ENCODE measurements around the gene MAGEA11. TPM values are rescaled to one million over a fixed set of nuclear protein-coding genes. Genes with fewer than 3 reads are reported as not detected.

Gene MAGEA11, protein sequence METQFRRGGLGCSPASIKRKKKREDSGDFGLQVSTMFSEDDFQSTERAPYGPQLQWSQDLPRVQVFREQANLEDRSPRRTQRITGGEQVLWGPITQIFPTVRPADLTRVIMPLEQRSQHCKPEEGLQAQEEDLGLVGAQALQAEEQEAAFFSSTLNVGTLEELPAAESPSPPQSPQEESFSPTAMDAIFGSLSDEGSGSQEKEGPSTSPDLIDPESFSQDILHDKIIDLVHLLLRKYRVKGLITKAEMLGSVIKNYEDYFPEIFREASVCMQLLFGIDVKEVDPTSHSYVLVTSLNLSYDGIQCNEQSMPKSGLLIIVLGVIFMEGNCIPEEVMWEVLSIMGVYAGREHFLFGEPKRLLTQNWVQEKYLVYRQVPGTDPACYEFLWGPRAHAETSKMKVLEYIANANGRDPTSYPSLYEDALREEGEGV
- total RNA-seq: not detected in 2 replicates

DNA sequence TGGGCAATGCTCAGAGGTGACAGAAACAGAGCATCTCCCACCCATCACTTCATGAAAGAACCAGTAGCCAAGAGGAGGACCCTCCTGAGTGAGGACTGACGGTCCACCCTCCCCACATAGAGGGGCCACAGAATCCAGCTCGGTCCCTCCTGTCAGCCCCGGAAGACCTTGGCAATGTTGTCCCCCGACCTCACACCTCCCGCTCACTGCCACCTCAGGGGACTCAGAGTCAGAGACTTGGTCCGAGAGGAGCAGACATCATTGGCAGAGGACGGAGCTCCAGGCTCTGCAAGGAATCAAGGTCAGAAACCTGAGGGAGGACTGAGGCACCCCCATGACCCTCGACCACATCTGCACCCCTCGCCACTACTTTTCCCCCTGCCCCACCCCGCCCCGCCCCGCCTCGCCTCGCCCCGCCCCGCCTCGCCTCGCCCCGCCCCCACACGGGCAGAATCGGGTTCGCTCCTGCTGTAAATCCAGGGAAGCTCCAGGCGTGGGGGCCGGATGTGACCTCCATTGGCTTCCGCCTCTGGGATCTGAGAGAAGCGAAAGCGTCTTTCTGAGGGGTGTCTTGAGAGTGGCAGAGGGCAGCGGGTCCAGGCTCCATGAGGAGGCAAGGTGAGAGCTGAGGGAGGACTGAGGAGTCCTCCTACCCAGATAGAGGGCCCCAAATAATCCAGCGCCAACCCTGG lies at the start of gene MAGEA11:
MAGEA11 (plus strand) TSS at position 516 of the 692 bp plus-strand sequence. CDS start 1,100 bp downstream, outside the sequence.

Other genes with a start within 250 kb of the MAGEA11 start
- 20.9 and 25.2 TPM in 2 replicates for gene IDS, start 206.8 kb upstream of the MAGEA11 start, total RNA-seq
- gene EOLA1, start 171.0 kb upstream of the MAGEA11 start, total RNA-seq: 11.3 and 14.6 TPM in 2 replicates
- gene HSFX3, start 162.1 kb upstream of the MAGEA11 start, total RNA-seq: not detected in 2 replicates
- gene MAGEA9B, start 124.6 kb upstream of the MAGEA11 start, total RNA-seq: not detected in 2 replicates
- gene HSFX2, start 116.7 kb upstream of the MAGEA11 start, total RNA-seq: 0.18 and 0.28 TPM in 2 replicates
- 17.6 and 21.0 TPM in 2 replicates for gene TMEM185A, start 80.3 kb upstream of the MAGEA11 start, total RNA-seq
- gene HSFX1, start 62.0 kb downstream of the MAGEA11 start, total RNA-seq: 0.28 and 0.36 TPM in 2 replicates
- not detected in 2 replicates for gene MAGEA9, start 69.9 kb downstream of the MAGEA11 start, total RNA-seq
- not detected in 2 replicates for gene MAGEA8, start 169.1 kb downstream of the MAGEA11 start, total RNA-seq
- gene HSFX4, start 217.5 kb downstream of the MAGEA11 start, total RNA-seq: not detected in 2 replicates
- 18.5 and 22.8 TPM in 2 replicates for gene EOLA2, start 226.4 kb downstream of the MAGEA11 start, total RNA-seq

All from endothelial cell of coronary artery (primary cell).